HS-5 (cell line): ENCODE data around the gene NKAP.
"Not testable (repeated sequence)": the region's sequence is repeated elsewhere in the genome, so short reads cannot be mapped to it uniquely, and the experiment has no call there.

Source experiments
- DNase-seq: peaks from one replicate; pipeline ENCODE4 v3.0.0-alpha.2; 2012; ENCODE audit warnings: low read depth

The NKAP gene

GRCh38 chrX:119943185-119943988, at the start of gene NKAP:
NKAP (minus strand) TSS chrX:119943751; CDS start chrX:119943605, 146 bp downstream.
- peak; percentile 81 for DNase-seq

GRCh38 chrX:119991005-119991787, 47.6 kb upstream of the NKAP start:
- no peak for DNase-seq

GRCh38 chrX:119990556-119991004, 47.0 kb upstream of the NKAP start:
- no peak for DNase-seq

- DNase-seq: no peak
Measured at GRCh38 chrX:119989905-119990555, 46.5 kb upstream of the NKAP start.

GRCh38 chrX:119986203-119986602, 42.7 kb upstream of the NKAP start:
- no peak for DNase-seq

- DNase-seq: no peak
Measured at GRCh38 chrX:119984652-119985051, 41.1 kb upstream of the NKAP start.

GRCh38 chrX:119983494-119983893, 39.9 kb upstream of the NKAP start:
- no peak for DNase-seq

- no peak for DNase-seq
Measured at GRCh38 chrX:119982145-119982544, 38.6 kb upstream of the NKAP start.

- DNase-seq: no peak
Measured at GRCh38 chrX:119981286-119982070, 37.9 kb upstream of the NKAP start.

GRCh38 chrX:119977172-119977571, 33.6 kb upstream of the NKAP start:
- not testable (repeated sequence) for DNase-seq

GRCh38 chrX:119971184-119971583, 27.6 kb upstream of the NKAP start:
- DNase-seq: no peak

- DNase-seq: no peak
Measured at GRCh38 chrX:119970574-119970973, 27.0 kb upstream of the NKAP start.

- DNase-seq: not testable (repeated sequence)
Measured at GRCh38 chrX:119966837-119967236, 23.3 kb upstream of the NKAP start.

- DNase-seq: no peak
Measured at GRCh38 chrX:119960625-119961024, 17.1 kb upstream of the NKAP start.

- DNase-seq: not testable (repeated sequence)
Measured at GRCh38 chrX:119955807-119956570, 12.4 kb upstream of the NKAP start.

GRCh38 chrX:119954374-119954773, 10.8 kb upstream of the NKAP start:
- DNase-seq: no peak

GRCh38 chrX:119948381-119948780, 4.8 kb upstream of the NKAP start:
- DNase-seq: no peak

- no peak for DNase-seq
Measured at GRCh38 chrX:119945481-119945880, 1.9 kb upstream of the NKAP start.

- DNase-seq: no peak
Measured at GRCh38 chrX:119942831-119943184, 743 bp downstream of the NKAP start.

GRCh38 chrX:119942173-119942819, 1.3 kb downstream of the NKAP start:
- DNase-seq: no peak

GRCh38 chrX:119941336-119941735, 2.2 kb downstream of the NKAP start:
- DNase-seq: no peak
